K562 (cell line): Measurements from ENCODE around the gene STUM. TPM values are rescaled to one million over a fixed set of nuclear protein-coding genes. Genes with fewer than 3 reads are reported as not detected.

ENCODE experiments used
- E2F3 ChIP-seq: fragments of 250-450 bp; sonication (Bioruptor Pico); IDR thresholded peaks from 2 replicates; pipeline ENCODE4 v1.4.0; 2020; ENCODE audit warnings: mild to moderate bottlenecking
- STAG1 ChIP-seq: sonication (generic); formaldehyde crosslinking; IDR thresholded peaks from 2 replicates; pipeline ENCODE4 v1.5.0; 2020; ENCODE audit warnings: missing genetic modification reagents, borderline replicate concordance
- SUPT5H ChIP-seq: fragments of 450-650 bp; IDR thresholded peaks from 2 replicates; pipeline ENCODE4 v1.6.1; 2016
- ZNF318 ChIP-seq, 2 experiments: fragments of 450-650 bp; IDR thresholded peaks; 2 replicates each; pipeline ENCODE4 v1.6.1; 2016; ENCODE audit warnings: mild to moderate bottlenecking in 2 of 2, borderline replicate concordance in 1 of 2, low read depth in 1 of 2, moderate library complexity in 1 of 2
- ZNF398 ChIP-seq: fragments of 250-450 bp; sonication (Bioruptor Pico); IDR thresholded peaks from 2 replicates; pipeline ENCODE4 v1.8.0; 2021; ENCODE audit warnings: moderate library complexity, mild to moderate bottlenecking, inconsistent platforms
- ZNF408 ChIP-seq: fragments of 250-450 bp; sonication (Bioruptor Pico); IDR thresholded peaks from 2 replicates; pipeline ENCODE4 v1.4.0; 2020; ENCODE audit warnings: low read depth, mild to moderate bottlenecking, moderate library complexity
- polyA plus RNA-seq, 8 experiments: library from polyadenylated mRNA; depleted of rRNA in 4 of 8; stranded (reverse) in 5 of 8; unstranded in 3 of 8; fragments of >200 nt; fragmentation: Nextera tagmentation in 2 of 8; fragmentation: Illumina TruSeq in 1 of 8; extraction: Ambion mirVana in 2 of 8; extraction: Trizol in 1 of 8; gene quantifications; 2 replicates each; pipeline versions ENCODE4 v1.2.1 to v1.2.3, GENCODE V29; 2011 to 2014; ENCODE audit warnings: inconsistent platforms in 1 of 8, missing spikeins in 1 of 8
- total RNA-seq, 7 experiments: library from RNA; depleted of rRNA in 6 of 7; stranded (reverse); fragments of >200 nt in 6 of 7; fragmentation: Illumina TruSeq in 2 of 7; extraction: Trizol in 2 of 7; gene quantifications; 2 replicates each; pipeline versions ENCODE4 v1.2.1 to v1.2.3, GENCODE V29; 2011 to 2021; ENCODE audit warnings: low replicate concordance in 1 of 7

The STUM gene
- total and polyA plus RNA-seq, 9 of the 15 experiments (the other 6 are each of a cell fraction or from before 2014, with no cell fraction given), result not detected

GRCh38 chr1:226642421-226642820 lies 93.9 kb downstream of the STUM start (continued):
- TF ChIP-seq STAG1 (CRISPR knock-in tag) (no peak), ZNF318 (IDR thresholded peaks at IDR 0.05; ENCODE audit: borderline replicate concordance in 1 of 2, low read depth in 1 of 2) (no peak), ZNF398 (CRISPR knock-in tag) (no peak), ZNF408 (CRISPR knock-in tag) (no peak), SUPT5H (no peak), E2F3 (no peak)
- TF ChIP-seq, all 486 proteins: peak for 0
